GM23248 (cell line): Measurements from ENCODE around the gene ANTKMT.

Experiments used
- EZH2 ChIP-seq: fragments of 200-600 bp; sonication (generic); IDR thresholded peaks from 2 replicates; pipeline ENCODE4 v1.6.1; 2018; ENCODE audit warnings: antibody characterized with exemption, mild to moderate bottlenecking; ENCODE audit not compliant: insufficient read depth, poor library complexity, severe bottlenecking
- EZH2phosphoT487 ChIP-seq: fragments of 200-600 bp; sonication (generic); IDR thresholded peaks from 2 replicates; pipeline ENCODE4 v1.6.1; 2018; ENCODE audit warnings: antibody characterized with exemption, moderate library complexity, mild to moderate bottlenecking, low read depth; ENCODE audit not compliant: insufficient read depth

GRCh38 chr16:677316-678190 is 43.4 kb upstream of the ANTKMT start:
- no peak for TF ChIP-seq EZH2
- no peak for TF ChIP-seq EZH2phosphoT487
